Vagina (tissue), 2 donors: ENCODE data around the gene FHDC1. TPM values are rescaled to one million over a fixed set of nuclear protein-coding genes. Genes with fewer than 3 reads are reported as not detected.

Experiments used
- DNase-seq, 2 donors: peaks; one replicate each; pipeline ENCODE4 v3.0.0-alpha.2; 2017; ENCODE audit errors: extremely low spot score in 2 of 2
- H3K27ac ChIP-seq: fragments of 200-600 bp; sonication (generic); one replicate; pipeline ENCODE4 v1.5.1; 2019
- H3K27me3 ChIP-seq: fragments of 200-600 bp; sonication (generic); one replicate; pipeline ENCODE4 v1.5.1; 2019
- H3K36me3 ChIP-seq, 2 donors: fragments of 200-600 bp; sonication (generic); one replicate each; pipeline ENCODE4 v1.5.1; 2017 to 2019
- H3K4me1 ChIP-seq: fragments of 200-600 bp; sonication (generic); one replicate; pipeline ENCODE4 v1.5.1; 2019
- H3K4me3 ChIP-seq, 2 donors: fragments of 200-600 bp; sonication (generic); 1 replicate in 1 of 2; 2 replicates in 1 of 2; pipeline ENCODE4 v1.5.1; 2016 to 2019
- H3K9me3 ChIP-seq: fragments of 200-600 bp; sonication (generic); one replicate; pipeline ENCODE4 v1.5.1; 2019
- POLR2A ChIP-seq, 2 donors: fragments of 450-650 bp; IDR thresholded peaks; one replicate each; pipeline ENCODE4 v1.6.1; 2017; ENCODE audit warnings: antibody characterized with exemption in 2 of 2, mild to moderate bottlenecking in 2 of 2, moderate library complexity in 2 of 2
- POLR2AphosphoS5 ChIP-seq, 2 donors: sonication (generic); formaldehyde crosslinking; IDR thresholded peaks; one replicate each; pipeline ENCODE4 v1.9.0; 2017; ENCODE audit warnings: antibody characterized with exemption in 2 of 2, mild to moderate bottlenecking in 2 of 2, low read depth in 1 of 2; ENCODE audit not compliant: insufficient read depth in 1 of 2
- intact Hi-C: fragments of 100-400 bp; cut with DNase I; formaldehyde crosslinking; loops from one replicate; pipeline ENCODE4 v1.15.1; 2023
- total RNA-seq: library from RNA; depleted of rRNA; stranded (reverse); fragments of >200 nt; gene quantifications from one replicate; pipeline ENCODE4 v1.2.3, GENCODE V29; 2016
- TF ChIP-seq, protein P1 (sequence below), 3 experiments: fragments of 450-650 bp in 2 of 3; fragments of 200-600 bp in 1 of 3; sonication (generic) in 1 of 3; IDR thresholded peaks; one replicate each; pipeline ENCODE4 v1.5.1; 2017 to 2019; ENCODE audit warnings: antibody characterized with exemption in 3 of 3, mild to moderate bottlenecking in 2 of 3, moderate library complexity in 2 of 3

Gene FHDC1
- total RNA-seq, 1 donor from 2014 or later, result 6.4 TPM

GRCh38 chr4:152909901-152910300 is 26.2 kb upstream of the FHDC1 start:
- no peaks in the 10 kb centered on the region for H3K9me3 ChIP-seq
- H3K4me3 ChIP-seq, result no peak overlapping the region
- no peak for DNase-seq
- intact Hi-C loops, result loop anchor here (5.0 kb wide), 1 partner anchor 1208 kb away; no protein-coding TSS in a partner anchor
- no peaks in the 10 kb centered on the region for H3K36me3 ChIP-seq
- TF ChIP-seq POLR2AphosphoS5 (IDR thresholded peaks at IDR 0.05; ENCODE audit: insufficient read depth in 1 of 2, low read depth in 1 of 2), result no peak
- TF ChIP-seq, protein P1, sequence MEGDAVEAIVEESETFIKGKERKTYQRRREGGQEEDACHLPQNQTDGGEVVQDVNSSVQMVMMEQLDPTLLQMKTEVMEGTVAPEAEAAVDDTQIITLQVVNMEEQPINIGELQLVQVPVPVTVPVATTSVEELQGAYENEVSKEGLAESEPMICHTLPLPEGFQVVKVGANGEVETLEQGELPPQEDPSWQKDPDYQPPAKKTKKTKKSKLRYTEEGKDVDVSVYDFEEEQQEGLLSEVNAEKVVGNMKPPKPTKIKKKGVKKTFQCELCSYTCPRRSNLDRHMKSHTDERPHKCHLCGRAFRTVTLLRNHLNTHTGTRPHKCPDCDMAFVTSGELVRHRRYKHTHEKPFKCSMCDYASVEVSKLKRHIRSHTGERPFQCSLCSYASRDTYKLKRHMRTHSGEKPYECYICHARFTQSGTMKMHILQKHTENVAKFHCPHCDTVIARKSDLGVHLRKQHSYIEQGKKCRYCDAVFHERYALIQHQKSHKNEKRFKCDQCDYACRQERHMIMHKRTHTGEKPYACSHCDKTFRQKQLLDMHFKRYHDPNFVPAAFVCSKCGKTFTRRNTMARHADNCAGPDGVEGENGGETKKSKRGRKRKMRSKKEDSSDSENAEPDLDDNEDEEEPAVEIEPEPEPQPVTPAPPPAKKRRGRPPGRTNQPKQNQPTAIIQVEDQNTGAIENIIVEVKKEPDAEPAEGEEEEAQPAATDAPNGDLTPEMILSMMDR (IDR thresholded peaks at IDR 0.05), result no peak
- TF ChIP-seq POLR2A (IDR thresholded peaks at IDR 0.05), result no peak
- no peak overlapping the region for H3K27ac ChIP-seq
- no peaks in the 10 kb centered on the region for H3K27me3 ChIP-seq
- H3K4me1 ChIP-seq, result no peaks in the 10 kb centered on the region

- Histone ChIP-seq H3K27ac (no peak overlapping the region), H3K4me3 (no peak overlapping the region), H3K4me1 (no peaks in the 10 kb centered on the region), H3K36me3 (no peaks in the 10 kb centered on the region), H3K27me3 (no peaks in the 10 kb centered on the region), H3K9me3 (no peaks in the 10 kb centered on the region)
- TF ChIP-seq, protein P1 (IDR thresholded peaks at IDR 0.05), result no peak
- TF ChIP-seq POLR2A (IDR thresholded peaks at IDR 0.05), result no peak
- no peak for TF ChIP-seq POLR2AphosphoS5 (IDR thresholded peaks at IDR 0.05; ENCODE audit: insufficient read depth in 1 of 2, low read depth in 1 of 2)
- intact Hi-C loops, result no loop called here
- DNase-seq, result no peak
These were observed 25.6 kb upstream of the FHDC1 start for GRCh38 chr4:152910521-152910920.

- Histone ChIP-seq H3K36me3 (no peaks in the 10 kb centered on the region), H3K9me3 (no peaks in the 10 kb centered on the region), H3K4me1 (no peaks in the 10 kb centered on the region), H3K27ac (no peak overlapping the region), H3K27me3 (no peaks in the 10 kb centered on the region), H3K4me3 (no peak overlapping the region)
- DNase-seq, result no peak
- TF ChIP-seq, protein P1 (IDR thresholded peaks at IDR 0.05), result no peak
- TF ChIP-seq POLR2AphosphoS5 (IDR thresholded peaks at IDR 0.05; ENCODE audit: insufficient read depth in 1 of 2, low read depth in 1 of 2), result no peak
- TF ChIP-seq POLR2A (IDR thresholded peaks at IDR 0.05), result no peak
- intact Hi-C loops, result no loop called here
These were observed 18.4 kb upstream of the FHDC1 start for GRCh38 chr4:152917543-152918395.

- no peak overlapping the region for H3K4me3 ChIP-seq
- intact Hi-C loops, result no loop called here
- H3K36me3 ChIP-seq, result no peaks in the 10 kb centered on the region
- no peak for DNase-seq
- H3K27me3 ChIP-seq, result no peaks in the 10 kb centered on the region
- H3K27ac ChIP-seq, result no peak overlapping the region
- TF ChIP-seq POLR2A (IDR thresholded peaks at IDR 0.05), result no peak
- TF ChIP-seq, protein P1 (IDR thresholded peaks at IDR 0.05), result no peak
- TF ChIP-seq POLR2AphosphoS5 (IDR thresholded peaks at IDR 0.05; ENCODE audit: insufficient read depth in 1 of 2, low read depth in 1 of 2), result no peak
- no peaks in the 10 kb centered on the region for H3K4me1 ChIP-seq
- no peaks in the 10 kb centered on the region for H3K9me3 ChIP-seq
These were observed 16.3 kb upstream of the FHDC1 start for GRCh38 chr4:152919826-152920225.

DNA sequence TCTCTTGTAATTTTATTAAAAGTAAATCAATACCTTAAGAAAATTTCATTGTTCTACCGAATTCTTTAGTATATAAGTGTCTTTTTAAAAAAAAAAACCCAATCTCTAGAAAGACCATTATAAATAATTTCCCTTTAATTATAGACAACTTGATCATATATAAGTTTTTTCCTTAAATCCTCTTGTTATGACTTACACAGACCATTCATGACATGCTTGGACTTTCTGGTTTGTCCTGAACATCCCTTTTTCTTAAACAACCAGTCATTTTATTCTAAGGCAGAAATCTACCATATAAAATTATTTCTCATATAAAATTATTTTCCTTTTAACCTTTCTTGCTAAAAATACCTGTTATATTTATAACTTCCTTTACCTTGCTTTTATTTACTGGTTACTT is 15.4 kb upstream of the FHDC1 start:
- Histone ChIP-seq H3K27ac (no peak overlapping the region), H3K9me3 (no peaks in the 10 kb centered on the region), H3K27me3 (no peaks in the 10 kb centered on the region), H3K36me3 (no peaks in the 10 kb centered on the region), H3K4me3 (no peak overlapping the region), H3K4me1 (no peaks in the 10 kb centered on the region)
- DNase-seq, result no peak
- TF ChIP-seq, protein P1 (IDR thresholded peaks at IDR 0.05), result no peak
- no peak for TF ChIP-seq POLR2AphosphoS5 (IDR thresholded peaks at IDR 0.05; ENCODE audit: insufficient read depth in 1 of 2, low read depth in 1 of 2)
- TF ChIP-seq POLR2A (IDR thresholded peaks at IDR 0.05), result no peak
- intact Hi-C loops, result no loop called here
